Activated CD4-positive, alpha-beta memory T cell treated with anti-CD3 and anti-CD28 coated beads, Interleukin-2, amount 10 ng/mL, durations not matched to agents 7 days and 5 days (primary cell): ENCODE data around the gene PLD5. TPM values are rescaled to one million over a fixed set of nuclear protein-coding genes. Genes with fewer than 3 reads are reported as not detected.
"Not testable (repeated sequence)": the region's sequence is repeated elsewhere in the genome, so short reads cannot be mapped to it uniquely, and the experiment has no call there.

ENCODE experiments used
- CTCF ChIA-PET: fragments of 350-600 bp; sonication (Branson Sonifier 250); formaldehyde crosslinking; loops from one replicate; lab custom pipeline; 2021; ENCODE audit warnings: antibody characterized with exemption, inconsistent platforms; lab: Charles Lee
- POLR2A ChIA-PET: fragments of 350-600 bp; sonication (Branson Sonifier 250); formaldehyde crosslinking; loops from one replicate; lab custom pipeline; 2021; ENCODE audit warnings: antibody characterized with exemption; lab: Charles Lee
- DNase-seq: peaks from one replicate; pipeline ENCODE4 v3.0.0-alpha.2; 2020
- H3K27ac Mint-ChIP-seq: one replicate; pipeline ENCODE4 v1.8.0; 2021; ENCODE audit warnings: mild to moderate bottlenecking, mixed read lengths
- H3K27me3 Mint-ChIP-seq: one replicate; pipeline ENCODE4 v1.8.0; 2021; ENCODE audit warnings: mixed read lengths
- H3K36me3 Mint-ChIP-seq: one replicate; pipeline ENCODE4 v1.8.0; 2021; ENCODE audit warnings: low read depth, mixed read lengths
- H3K4me1 Mint-ChIP-seq: one replicate; pipeline ENCODE4 v1.8.0; 2021; ENCODE audit warnings: mixed read lengths
- H3K4me3 Mint-ChIP-seq: one replicate; pipeline ENCODE4 v1.8.0; 2021; ENCODE audit warnings: mild to moderate bottlenecking, mixed read lengths
- H3K9me3 Mint-ChIP-seq: one replicate; pipeline ENCODE4 v1.8.0; 2021; ENCODE audit warnings: mixed read lengths
- total RNA-seq, 2 experiments: library from RNA; stranded (reverse); gene quantifications; one replicate each; pipeline ENCODE4 v1.2.3, GENCODE V29; 2021

The PLD5 gene
- total RNA-seq, 2 experiments from 2014 or later: not detected

GRCh38 chr1:242224878-242225766, 299.4 kb downstream of the PLD5 start:
- H3K4me3 Mint-ChIP-seq, H3K36me3 Mint-ChIP-seq, H3K9me3 Mint-ChIP-seq, POLR2A ChIA-PET, H3K27ac Mint-ChIP-seq, H3K4me1 Mint-ChIP-seq, DNase-seq, H3K27me3 Mint-ChIP-seq, CTCF ChIA-PET: not testable (repeated sequence)

DNA sequence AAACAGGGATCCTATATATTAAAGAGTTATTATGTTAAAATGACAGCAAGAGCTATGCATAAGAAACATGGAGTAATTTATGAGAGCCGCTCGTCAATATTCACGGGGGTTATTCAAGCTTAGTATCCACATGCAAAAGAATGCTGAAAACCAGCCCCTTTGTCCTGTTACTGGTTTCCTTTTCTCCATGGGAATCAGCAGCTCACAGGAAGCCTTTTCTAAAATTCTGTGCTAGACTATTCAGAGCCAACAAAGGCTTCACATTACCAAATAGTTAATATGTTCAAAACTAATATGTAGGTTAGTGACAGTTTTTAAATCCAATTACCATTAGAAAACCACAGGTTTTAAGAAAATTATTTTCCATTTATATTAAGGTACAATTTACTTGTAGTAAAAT, 300.0 kb downstream of the PLD5 start:
- no peak overlapping the region for H3K4me3 Mint-ChIP-seq
- DNase-seq: no peak
- no peaks in the 10 kb centered on the region for H3K4me1 Mint-ChIP-seq
- H3K27ac Mint-ChIP-seq: no peak overlapping the region
- no peaks in the 10 kb centered on the region for H3K27me3 Mint-ChIP-seq
- no peaks in the 10 kb centered on the region for H3K36me3 Mint-ChIP-seq
- no peaks in the 10 kb centered on the region for H3K9me3 Mint-ChIP-seq
- POLR2A ChIA-PET: no interaction called here
- CTCF ChIA-PET: no interaction called here

DNA sequence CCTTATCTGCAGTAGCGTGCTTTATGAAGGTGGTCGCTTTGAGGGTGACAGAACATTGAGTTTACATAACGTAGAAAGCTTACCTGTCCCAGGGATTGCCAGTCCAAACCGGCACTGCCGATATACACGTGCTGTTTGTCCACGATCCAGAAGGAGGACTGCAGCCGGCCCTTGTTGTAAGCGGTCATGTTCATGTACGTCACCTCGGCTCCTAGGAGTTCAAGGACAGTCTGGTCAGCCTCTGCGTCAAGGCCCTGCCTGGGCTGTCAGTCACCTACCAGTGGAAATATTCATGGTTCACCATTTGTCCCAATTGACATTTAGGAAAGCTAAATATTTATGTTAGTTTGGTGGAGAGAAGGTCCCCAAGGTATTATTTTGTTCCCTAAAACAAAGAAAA, 304.6 kb downstream of the PLD5 start:
- peaks cover 5% of the 10 kb centered on the region for H3K9me3 Mint-ChIP-seq
- no peak for DNase-seq
- ChIA-PET CTCF (no interaction called here), POLR2A (no interaction called here)
- H3K27me3 Mint-ChIP-seq: no peaks in the 10 kb centered on the region
- H3K36me3 Mint-ChIP-seq: no peaks in the 10 kb centered on the region
- H3K4me1 Mint-ChIP-seq: no peaks in the 10 kb centered on the region
- H3K4me3 Mint-ChIP-seq: no peak overlapping the region
- H3K27ac Mint-ChIP-seq: no peak overlapping the region

DNA sequence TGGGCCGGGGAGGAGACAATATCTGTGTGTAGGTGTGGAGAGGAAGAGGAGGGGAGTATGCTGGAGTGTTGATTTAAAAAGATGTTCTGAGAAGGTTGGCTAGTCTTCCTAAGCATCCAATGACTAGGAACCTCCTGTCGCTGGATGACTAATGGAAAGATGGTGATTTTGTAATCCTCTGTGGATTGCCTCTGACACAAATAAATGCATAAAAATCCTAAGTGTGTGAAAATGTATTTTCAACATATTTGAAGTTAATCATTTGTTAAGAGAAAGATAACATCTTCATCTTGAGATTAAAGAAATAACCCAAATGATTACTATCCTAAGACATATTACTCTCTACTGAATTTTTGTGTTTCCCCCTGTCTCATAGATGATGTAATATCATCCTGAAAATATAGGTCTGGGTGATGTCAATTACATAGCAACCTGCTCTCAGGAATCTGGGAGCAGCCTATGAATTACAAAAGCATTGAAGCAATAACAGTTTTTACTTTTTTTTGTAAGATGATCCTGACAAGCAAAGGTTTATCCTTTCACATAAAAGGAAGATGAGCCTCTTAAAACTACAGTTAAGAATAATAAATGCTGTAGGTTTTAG, 305.1 kb downstream of the PLD5 start:
- H3K4me3 Mint-ChIP-seq: no peak overlapping the region
- H3K9me3 Mint-ChIP-seq: peaks cover 5% of the 10 kb centered on the region
- no peaks in the 10 kb centered on the region for H3K4me1 Mint-ChIP-seq
- POLR2A ChIA-PET: no interaction called here
- no peaks in the 10 kb centered on the region for H3K27me3 Mint-ChIP-seq
- H3K27ac Mint-ChIP-seq: no peak overlapping the region
- DNase-seq: no peak
- H3K36me3 Mint-ChIP-seq: no peaks in the 10 kb centered on the region
- CTCF ChIA-PET: no interaction called here

- no peak for DNase-seq
- H3K27ac Mint-ChIP-seq: no peak overlapping the region
- no peak overlapping the region for H3K4me3 Mint-ChIP-seq
- no peaks in the 10 kb centered on the region for H3K27me3 Mint-ChIP-seq
- no peaks in the 10 kb centered on the region for H3K4me1 Mint-ChIP-seq
- peaks cover 5% of the 10 kb centered on the region for H3K9me3 Mint-ChIP-seq
- ChIA-PET POLR2A (no interaction called here), CTCF (no interaction called here)
- H3K36me3 Mint-ChIP-seq: no peaks in the 10 kb centered on the region
Observed at GRCh38 chr1:242216368-242216767, 308.1 kb downstream of the PLD5 start.

GRCh38 chr1:242214455-242214854, 310.0 kb downstream of the PLD5 start:
- H3K4me3 Mint-ChIP-seq, H3K9me3 Mint-ChIP-seq, H3K36me3 Mint-ChIP-seq, H3K4me1 Mint-ChIP-seq, H3K27ac Mint-ChIP-seq, POLR2A ChIA-PET, H3K27me3 Mint-ChIP-seq, DNase-seq: not testable (repeated sequence)
- CTCF ChIA-PET: interaction anchor here (0.6 kb wide), 1 partner anchor 215 kb away, joined by 3 read pairs; no protein-coding TSS in a partner anchor

DNA sequence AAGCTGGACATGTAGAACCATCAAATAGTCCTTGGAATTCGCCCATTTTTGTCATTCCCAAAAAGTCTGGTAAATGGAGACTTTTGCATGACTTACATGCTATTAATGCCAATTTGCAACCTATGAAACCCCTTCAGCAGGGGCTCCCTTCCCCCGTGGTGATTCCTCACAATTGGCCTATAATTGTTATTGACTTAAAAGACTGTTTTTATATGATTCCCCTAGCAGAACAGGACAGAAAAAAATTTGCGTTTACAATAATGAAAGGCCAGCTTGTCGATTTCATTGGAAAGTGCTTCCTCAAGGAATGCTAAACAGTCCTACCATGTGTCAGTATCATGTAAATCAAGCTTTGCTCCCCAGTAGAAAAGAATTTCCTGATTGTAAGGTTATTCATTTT, 311.5 kb downstream of the PLD5 start:
- CTCF ChIA-PET, POLR2A ChIA-PET, DNase-seq, H3K9me3 Mint-ChIP-seq, H3K4me1 Mint-ChIP-seq, H3K27ac Mint-ChIP-seq, H3K4me3 Mint-ChIP-seq, H3K36me3 Mint-ChIP-seq, H3K27me3 Mint-ChIP-seq: not testable (repeated sequence)

- Mint-ChIP-seq H3K4me1 (no peaks in the 10 kb centered on the region), H3K27me3 (no peaks in the 10 kb centered on the region), H3K27ac (no peak overlapping the region), H3K9me3 (peaks cover 5% of the 10 kb centered on the region), H3K4me3 (no peak overlapping the region), H3K36me3 (no peaks in the 10 kb centered on the region)
- no peak for DNase-seq
- ChIA-PET CTCF (no interaction called here), POLR2A (no interaction called here)
Observed at GRCh38 chr1:242212401-242212800, 312.1 kb downstream of the PLD5 start.

GRCh38 chr1:242211254-242212022, 313.1 kb downstream of the PLD5 start:
- Mint-ChIP-seq H3K27ac (no peak overlapping the region), H3K4me1 (no peaks in the 10 kb centered on the region), H3K4me3 (no peak overlapping the region), H3K9me3 (peaks cover 5% of the 10 kb centered on the region), H3K36me3 (no peaks in the 10 kb centered on the region), H3K27me3 (no peaks in the 10 kb centered on the region)
- CTCF ChIA-PET: no interaction called here
- POLR2A ChIA-PET: no interaction called here
- DNase-seq: no peak

GRCh38 chr1:242210316-242210715, 314.2 kb downstream of the PLD5 start:
- POLR2A ChIA-PET, H3K4me1 Mint-ChIP-seq, DNase-seq, H3K27me3 Mint-ChIP-seq, H3K27ac Mint-ChIP-seq, CTCF ChIA-PET, H3K4me3 Mint-ChIP-seq, H3K36me3 Mint-ChIP-seq, H3K9me3 Mint-ChIP-seq: not testable (repeated sequence)

DNA sequence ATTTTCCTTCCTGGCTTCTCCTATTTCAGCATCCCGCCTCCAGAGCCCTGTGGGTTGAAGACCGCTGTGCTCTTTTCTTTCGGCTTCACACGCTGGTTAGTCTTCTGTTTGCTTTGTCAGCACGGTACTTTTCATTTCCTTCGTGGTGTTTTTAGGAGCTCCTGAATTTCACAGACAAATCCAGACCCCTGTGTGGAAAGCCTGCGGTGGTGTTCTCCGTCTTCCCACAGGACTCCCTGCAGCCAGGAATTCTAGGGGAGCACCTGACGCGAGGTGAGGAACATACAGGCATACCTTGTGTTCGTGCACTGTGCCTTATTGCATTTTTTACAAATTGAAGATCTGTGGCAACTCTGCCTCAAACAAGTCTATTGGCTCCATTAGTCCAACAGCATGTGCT, 315.4 kb downstream of the PLD5 start:
- no peak for DNase-seq
- H3K9me3 Mint-ChIP-seq: no peaks in the 10 kb centered on the region
- CTCF ChIA-PET: no interaction called here
- no peak overlapping the region for H3K4me3 Mint-ChIP-seq
- no peak overlapping the region for H3K27ac Mint-ChIP-seq
- POLR2A ChIA-PET: no interaction called here
- H3K36me3 Mint-ChIP-seq: no peaks in the 10 kb centered on the region
- no peaks in the 10 kb centered on the region for H3K27me3 Mint-ChIP-seq
- no peaks in the 10 kb centered on the region for H3K4me1 Mint-ChIP-seq

DNA sequence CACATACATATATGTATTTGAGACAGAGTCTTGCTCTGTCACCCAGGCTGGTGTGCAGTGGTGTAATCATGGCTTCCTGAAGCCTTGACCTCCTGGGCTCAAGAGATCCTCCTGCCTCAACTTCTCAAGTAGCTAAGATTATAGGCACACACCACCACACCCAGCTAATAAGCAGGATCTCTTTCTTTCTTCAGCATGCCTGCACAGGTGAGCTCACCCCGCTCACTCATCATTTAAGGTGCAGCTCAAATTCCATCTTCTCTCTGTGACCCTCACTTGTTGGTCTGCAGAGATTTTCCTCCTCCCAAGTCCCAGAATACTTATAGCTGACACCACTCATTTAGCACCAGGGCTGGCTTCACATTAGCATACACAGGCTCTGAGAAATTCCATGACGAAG, 316.5 kb downstream of the PLD5 start:
- POLR2A ChIA-PET: no interaction called here

GRCh38 chr1:242206994-242207393, 317.5 kb downstream of the PLD5 start:
- no peaks in the 10 kb centered on the region for H3K9me3 Mint-ChIP-seq
- ChIA-PET POLR2A (no interaction called here), CTCF (interaction anchor here (0.6 kb wide), 1 partner anchor 582 kb away, joined by 3 read pairs; no protein-coding TSS in a partner anchor)
- no peaks in the 10 kb centered on the region for H3K27me3 Mint-ChIP-seq
- no peaks in the 10 kb centered on the region for H3K4me1 Mint-ChIP-seq
- DNase-seq: no peak
- H3K36me3 Mint-ChIP-seq: no peaks in the 10 kb centered on the region
- no peak overlapping the region for H3K4me3 Mint-ChIP-seq
- H3K27ac Mint-ChIP-seq: no peak overlapping the region

More for the DNA sequence above, 316.5 kb downstream of the PLD5 start:
- Mint-ChIP-seq H3K27me3 (no peaks in the 10 kb centered on the region), H3K4me3 (no peak overlapping the region), H3K4me1 (no peaks in the 10 kb centered on the region), H3K36me3 (no peaks in the 10 kb centered on the region), H3K9me3 (no peaks in the 10 kb centered on the region), H3K27ac (no peak overlapping the region)
- no peak for DNase-seq
- CTCF ChIA-PET: no interaction called here
